Mucosa of descending colon (tissue), 3 donors: ENCODE results near the gene FOXB2. TPM values are rescaled to one million over a fixed set of nuclear protein-coding genes. Genes with fewer than 3 reads are reported as not detected.
A peak's percentile ranks its signal among the peaks of the same experiment; 100 is the strongest.

Source experiments
- ATAC-seq: fragments of 200-7000 bp; cut with Tn5 transposase; one replicate; pipeline ENCODE4 v1.9.1; 2020; ENCODE audit warnings: mild to moderate bottlenecking, moderate library complexity
- DNase-seq, 3 donors: peaks; one replicate each; pipeline ENCODE4 v3.0.0-alpha.2; 2020
- H3K36me3 ChIP-seq: fragments of 200-600 bp; one replicate; pipeline ENCODE4 v1.8.0; 2021; ENCODE audit warnings: low read depth, mild to moderate bottlenecking
- H3K4me1 ChIP-seq: fragments of 200-600 bp; one replicate; pipeline ENCODE4 v1.8.0; 2021; ENCODE audit warnings: low read depth, mild to moderate bottlenecking
- H3K4me3 ChIP-seq: fragments of 200-600 bp; one replicate; pipeline ENCODE4 v1.8.0; 2021; ENCODE audit warnings: mild to moderate bottlenecking
- H3K9me3 ChIP-seq: fragments of 200-600 bp; one replicate; pipeline ENCODE4 v1.8.0; 2021; ENCODE audit warnings: mild to moderate bottlenecking
- CTCF ChIP-seq: fragments of 200-600 bp; IDR thresholded peaks from one replicate; pipeline ENCODE4 v1.8.0; 2022; ENCODE audit warnings: antibody characterized with exemption, mild to moderate bottlenecking
- intact Hi-C, 2 donors: fragments of 100-400 bp; cut with DNase I in 1 of 2; cut with micrococcal nuclease in 1 of 2; formaldehyde crosslinking; loops; one replicate each; pipeline versions ENCODE4 v1.11.0 to v1.11.1; 2022; cut with DNase I, micrococcal nuclease
- total RNA-seq, 3 donors: library from RNA; stranded (reverse); fragmentation: NEBNext Ultra II Directional in 2 of 3; extraction: Animal tissue kit (Norgen Biotek cat#: 25700) in 2 of 3; gene quantifications; one replicate each; pipeline versions ENCODE4 v1.2.1 to v1.2.4, GENCODE V29; 2021 to 2023
- donor health status: DM: no; HTN: no; CAD: no; lungs with moderate emphysema.
- donor health status: DM: no; HTN: no; CAD: no.
- donor health status: DM: no; HTN: yes; CAD: no.

The FOXB2 gene
- total RNA-seq, 3 donors from 2014 or later: not detected

- H3K4me1 ChIP-seq: no peaks in the 10 kb centered on the region
- peak in 2 of 3 donors; percentile 34 to 66 for DNase-seq
- no peaks in the 10 kb centered on the region for H3K36me3 ChIP-seq
- peak; percentile 26 for TF ChIP-seq CTCF
- intact Hi-C loops: loop anchor here in 1 of 2 donors (5.0 kb wide), 1 partner anchor 180 kb away; no protein-coding TSS in a partner anchor
- no peak overlapping the region for H3K4me3 ChIP-seq
- H3K9me3 ChIP-seq: no peaks in the 10 kb centered on the region
- ATAC-seq: peak; percentile 94
Observed at GRCh38 chr9:76987594-76988200, 31.8 kb upstream of the FOXB2 start.

- no peaks in the 10 kb centered on the region for H3K4me1 ChIP-seq
- intact Hi-C loops: loop anchor here in 1 of 2 donors (5.0 kb wide), 1 partner anchor 182 kb away; no protein-coding TSS in a partner anchor
- TF ChIP-seq CTCF: no peak
- H3K36me3 ChIP-seq: no peaks in the 10 kb centered on the region
- H3K4me3 ChIP-seq: no peak overlapping the region
- peak; percentile 61 for ATAC-seq
- H3K9me3 ChIP-seq: no peaks in the 10 kb centered on the region
- no peak for DNase-seq
Observed at GRCh38 chr9:76988941-76989340, 30.5 kb upstream of the FOXB2 start.

- Histone ChIP-seq H3K36me3 (no peaks in the 10 kb centered on the region), H3K4me1 (no peaks in the 10 kb centered on the region), H3K9me3 (no peaks in the 10 kb centered on the region), H3K4me3 (no peak overlapping the region)
- DNase-seq (no peak), ATAC-seq (no peak)
- intact Hi-C loops: loop anchor here in 1 of 2 donors (5.0 kb wide), 1 partner anchor 182 kb away; no protein-coding TSS in a partner anchor
- TF ChIP-seq CTCF: no peak
Observed at GRCh38 chr9:76989501-76989900, 30.0 kb upstream of the FOXB2 start.

- peak in 2 of 3 donors; percentile 56 to 61 for DNase-seq
- peak; percentile 53 for ATAC-seq
- no peaks in the 10 kb centered on the region for H3K4me1 ChIP-seq
- no peak overlapping the region for H3K4me3 ChIP-seq
- intact Hi-C loops: no loop called here
- H3K36me3 ChIP-seq: no peaks in the 10 kb centered on the region
- peak; percentile 29 for TF ChIP-seq CTCF
- no peaks in the 10 kb centered on the region for H3K9me3 ChIP-seq
Observed at GRCh38 chr9:76996700-76997099, 22.8 kb upstream of the FOXB2 start.

GRCh38 chr9:76999261-76999660 is 20.2 kb upstream of the FOXB2 start:
- no peaks in the 10 kb centered on the region for H3K4me1 ChIP-seq
- DNase-seq (no peak), ATAC-seq (no peak)
- H3K9me3 ChIP-seq: no peaks in the 10 kb centered on the region
- intact Hi-C loops: no loop called here
- no peaks in the 10 kb centered on the region for H3K36me3 ChIP-seq
- TF ChIP-seq CTCF: no peak
- no peak overlapping the region for H3K4me3 ChIP-seq

- DNase-seq: no peak
- ATAC-seq: no peak
- TF ChIP-seq CTCF: no peak
- Histone ChIP-seq H3K36me3 (no peaks in the 10 kb centered on the region), H3K9me3 (no peaks in the 10 kb centered on the region), H3K4me1 (no peaks in the 10 kb centered on the region), H3K4me3 (no peak overlapping the region)
- intact Hi-C loops: no loop called here
Observed at GRCh38 chr9:77000330-77000729, 19.1 kb upstream of the FOXB2 start.
